GM21576 (cell line): Measurements from ENCODE around the gene LARGE1.
"Not testable (repeated sequence)": the region's sequence is repeated elsewhere in the genome, so short reads cannot be mapped to it uniquely, and the experiment has no call there.

Experiments used
- ATAC-seq: cut with Tn5 transposase; IDR thresholded peaks from one replicate; pipeline ENCODE4 v1.9.1; 2021; ENCODE audit warnings: mild to moderate bottlenecking, moderate library complexity; ENCODE audit not compliant: unreplicated experiment

Gene LARGE1

GRCh38 chr22:33575041-33575440, 345.2 kb downstream of the LARGE1 start:
- no peak for ATAC-seq

- ATAC-seq, result no peak
Observed at GRCh38 chr22:33573479-33573878, 346.8 kb downstream of the LARGE1 start.

- ATAC-seq, result no peak
Observed at GRCh38 chr22:33572086-33572485, 348.2 kb downstream of the LARGE1 start.

GRCh38 chr22:33570110-33570509, 350.2 kb downstream of the LARGE1 start:
- ATAC-seq, result no peak

- ATAC-seq, result no peak
Observed at GRCh38 chr22:33569559-33569958, 350.7 kb downstream of the LARGE1 start.

- ATAC-seq, result no peak
Observed at GRCh38 chr22:33569018-33569417, 351.3 kb downstream of the LARGE1 start.

- ATAC-seq, result not testable (repeated sequence)
Observed at GRCh38 chr22:33566495-33566894, 353.8 kb downstream of the LARGE1 start.

- no peak for ATAC-seq
Observed at GRCh38 chr22:33565580-33565995, 354.7 kb downstream of the LARGE1 start.

- ATAC-seq, result no peak
Observed at GRCh38 chr22:33564683-33565082, 355.6 kb downstream of the LARGE1 start.

- no peak for ATAC-seq
Observed at GRCh38 chr22:33563220-33563964, 356.9 kb downstream of the LARGE1 start.

GRCh38 chr22:33562501-33562900, 357.8 kb downstream of the LARGE1 start:
- no peak for ATAC-seq

- no peak for ATAC-seq
Observed at GRCh38 chr22:33561149-33561807, 359.0 kb downstream of the LARGE1 start.

GRCh38 chr22:33557836-33558235, 362.4 kb downstream of the LARGE1 start:
- ATAC-seq, result no peak

- ATAC-seq, result no peak
Observed at GRCh38 chr22:33555814-33556522, 364.3 kb downstream of the LARGE1 start.

GRCh38 chr22:33553493-33553892, 366.8 kb downstream of the LARGE1 start:
- ATAC-seq, result no peak

GRCh38 chr22:33544707-33545106, 375.6 kb downstream of the LARGE1 start:
- ATAC-seq, result no peak

- no peak for ATAC-seq
Observed at GRCh38 chr22:33542722-33543121, 377.6 kb downstream of the LARGE1 start.

GRCh38 chr22:33542153-33542552, 378.1 kb downstream of the LARGE1 start:
- no peak for ATAC-seq

- no peak for ATAC-seq
Observed at GRCh38 chr22:33539902-33540751, 380.1 kb downstream of the LARGE1 start.

GRCh38 chr22:33539202-33539901, 380.9 kb downstream of the LARGE1 start:
- ATAC-seq, result no peak
